ENCODE data around the gene VEGFD. TPM values are rescaled to one million over a fixed set of nuclear protein-coding genes. Genes with fewer than 3 reads are reported as not detected.

VEGFD gene
- total RNA-seq, 4 donors from 2014 or later = 0.95 to 3.0 TPM; not detected in 2

DNA sequence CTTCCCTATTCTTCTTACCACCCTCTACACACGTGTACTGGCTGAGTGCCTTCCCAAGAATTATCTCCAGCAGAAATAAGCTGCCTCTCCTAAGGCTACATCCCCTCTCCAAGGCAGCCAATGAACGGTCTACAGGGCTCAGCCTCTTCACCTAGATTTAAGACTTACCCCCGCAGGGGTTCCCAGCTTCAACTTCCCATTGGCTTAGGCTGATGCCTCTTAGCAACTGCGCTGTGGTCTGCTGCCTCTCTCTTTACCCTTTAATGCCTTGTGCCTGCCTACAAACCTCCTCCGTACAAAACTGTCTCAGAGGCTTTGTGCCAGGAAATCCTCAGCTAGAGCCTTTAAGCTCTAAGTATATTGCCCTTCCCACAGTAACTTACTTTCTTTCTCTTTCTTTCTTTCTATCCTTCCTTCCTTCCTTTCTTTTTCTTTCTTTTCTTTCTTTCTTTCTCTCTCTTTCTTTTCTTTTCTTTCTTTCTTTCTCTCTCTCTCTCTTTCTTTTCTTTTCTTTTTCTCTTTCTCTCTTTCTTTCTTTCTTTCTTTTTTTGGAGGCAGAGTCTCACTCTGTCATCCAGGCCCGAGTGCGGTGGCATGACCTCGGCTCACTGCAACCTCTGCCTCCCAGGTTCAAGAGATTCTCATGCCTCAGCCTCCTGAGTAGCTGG is 33.8 kb downstream of the VEGFD start:
- 40 to 71% methylated on average over 1 to 8 of the region's 8 CpGs for WGBS, 2 donors (ENCODE audit: low coverage in 1 of 2)
- no peak for DNase-seq
- no peak overlapping the region for H3K27ac ChIP-seq
- in situ Hi-C loops (cut with MboI; ENCODE audit: low pct_ligation_motif_present in 1 of 4, low pct_unique_long_range_greater_than_20kb in 1 of 4, low sequenced_read_pairs in 3 of 4) (no loop called here), intact Hi-C loops (cut with DNase I; ENCODE audit: low total_unique reads) (no loop called here)
- H3K27me3 ChIP-seq = no peaks in the 10 kb centered on the region
- H3K9me3 ChIP-seq = no peaks in the 10 kb centered on the region
- TF ChIP-seq, protein P1, sequence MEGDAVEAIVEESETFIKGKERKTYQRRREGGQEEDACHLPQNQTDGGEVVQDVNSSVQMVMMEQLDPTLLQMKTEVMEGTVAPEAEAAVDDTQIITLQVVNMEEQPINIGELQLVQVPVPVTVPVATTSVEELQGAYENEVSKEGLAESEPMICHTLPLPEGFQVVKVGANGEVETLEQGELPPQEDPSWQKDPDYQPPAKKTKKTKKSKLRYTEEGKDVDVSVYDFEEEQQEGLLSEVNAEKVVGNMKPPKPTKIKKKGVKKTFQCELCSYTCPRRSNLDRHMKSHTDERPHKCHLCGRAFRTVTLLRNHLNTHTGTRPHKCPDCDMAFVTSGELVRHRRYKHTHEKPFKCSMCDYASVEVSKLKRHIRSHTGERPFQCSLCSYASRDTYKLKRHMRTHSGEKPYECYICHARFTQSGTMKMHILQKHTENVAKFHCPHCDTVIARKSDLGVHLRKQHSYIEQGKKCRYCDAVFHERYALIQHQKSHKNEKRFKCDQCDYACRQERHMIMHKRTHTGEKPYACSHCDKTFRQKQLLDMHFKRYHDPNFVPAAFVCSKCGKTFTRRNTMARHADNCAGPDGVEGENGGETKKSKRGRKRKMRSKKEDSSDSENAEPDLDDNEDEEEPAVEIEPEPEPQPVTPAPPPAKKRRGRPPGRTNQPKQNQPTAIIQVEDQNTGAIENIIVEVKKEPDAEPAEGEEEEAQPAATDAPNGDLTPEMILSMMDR (IDR thresholded peaks at IDR 0.05) = no peak
- TF ChIP-seq EP300 (IDR thresholded peaks at IDR 0.05; ENCODE audit: low read depth) = no peak
- TF ChIP-seq POLR2AphosphoS5 (IDR thresholded peaks at IDR 0.05) = no peak
- TF ChIP-seq POLR2A (IDR thresholded peaks at IDR 0.05) = no peak
- no peaks in the 10 kb centered on the region for H3K36me3 ChIP-seq
- no peaks in the 10 kb centered on the region for H3K4me1 ChIP-seq
- H3K4me3 ChIP-seq = no peak overlapping the region

DNA sequence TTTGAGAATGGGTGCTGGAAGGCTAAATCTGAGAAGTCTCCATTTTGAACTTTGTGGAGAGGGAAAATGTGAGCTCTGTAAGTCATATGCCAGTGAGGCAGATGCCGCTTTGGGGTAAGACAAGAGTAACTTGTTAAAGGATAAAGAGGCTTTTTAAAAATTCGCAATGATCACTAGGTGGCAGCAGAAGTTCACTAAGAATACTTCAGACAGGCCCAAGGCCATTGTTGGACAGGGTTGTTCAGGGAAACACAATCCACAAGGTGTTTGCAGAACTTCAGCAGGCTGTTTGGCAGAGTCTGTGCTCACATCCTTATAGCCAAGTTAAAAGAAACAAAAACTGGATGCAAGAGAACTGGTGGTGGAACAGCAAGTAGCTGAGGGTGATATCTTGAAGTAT is 35.2 kb downstream of the VEGFD start:
- H3K36me3 ChIP-seq = no peaks in the 10 kb centered on the region

DNA sequence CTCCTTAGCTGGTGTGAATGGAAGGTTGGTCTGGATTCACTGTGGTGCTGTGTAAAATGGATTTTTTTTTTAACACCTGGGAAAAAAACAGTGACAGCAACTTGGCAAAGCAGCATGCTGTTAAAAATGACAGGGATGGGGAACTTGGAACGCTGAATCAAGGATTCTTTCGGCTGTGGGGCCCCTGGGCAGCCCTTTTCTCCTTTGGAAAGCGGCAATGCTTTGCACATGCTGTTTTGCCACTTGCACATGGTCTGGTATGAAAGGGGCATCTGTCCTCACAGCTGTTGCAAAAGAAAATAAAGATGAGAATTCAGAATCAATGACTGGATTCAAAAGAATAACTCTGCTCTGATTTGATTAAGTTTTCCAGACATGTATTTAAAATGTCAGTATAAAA is 38.2 kb downstream of the VEGFD start:
- no peaks in the 10 kb centered on the region for H3K9me3 ChIP-seq
- TF ChIP-seq POLR2AphosphoS5 (IDR thresholded peaks at IDR 0.05) = no peak
- TF ChIP-seq, protein P1 (IDR thresholded peaks at IDR 0.05) = no peak
- no peak for TF ChIP-seq POLR2A (IDR thresholded peaks at IDR 0.05)
- TF ChIP-seq EP300 (IDR thresholded peaks at IDR 0.05; ENCODE audit: low read depth) = no peak
- in situ Hi-C loops (cut with MboI; ENCODE audit: low pct_ligation_motif_present in 1 of 4, low pct_unique_long_range_greater_than_20kb in 1 of 4, low sequenced_read_pairs in 3 of 4) = loop anchor here in 3 of 4 donors (10.0 to 25.0 kb wide), 3 partner anchors 116 to 341 kb away; no protein-coding TSS in a partner anchor
- H3K4me3 ChIP-seq = no peak overlapping the region
- intact Hi-C loops (cut with DNase I; ENCODE audit: low total_unique reads) = no loop called here
- WGBS, 2 donors (ENCODE audit: low coverage in 1 of 2) = 75% methylated on average over 3 of the region's 3 CpGs; no CpG with 5 or more reads in 1 of the 2 donors
- no peaks in the 10 kb centered on the region for H3K27me3 ChIP-seq
- no peak overlapping the region for H3K27ac ChIP-seq
- no peak for DNase-seq
- H3K36me3 ChIP-seq = no peaks in the 10 kb centered on the region
- H3K4me1 ChIP-seq = no peaks in the 10 kb centered on the region

More for the DNA sequence above, 35.2 kb downstream of the VEGFD start:
- 18% methylated on average over 2 of the region's 2 CpGs; no CpG with 5 or more reads in 1 of the 2 donors for WGBS, 2 donors (ENCODE audit: low coverage in 1 of 2)
- no peaks in the 10 kb centered on the region for H3K4me1 ChIP-seq
- peak; percentile 13 for DNase-seq
- H3K27me3 ChIP-seq = no peaks in the 10 kb centered on the region
- TF ChIP-seq, protein P1 (IDR thresholded peaks at IDR 0.05) = peak; percentile 28 to 43 (median 40)
- TF ChIP-seq POLR2AphosphoS5 (IDR thresholded peaks at IDR 0.05) = no peak
- H3K4me3 ChIP-seq = no peak overlapping the region
- in situ Hi-C loops (cut with MboI; ENCODE audit: low pct_ligation_motif_present in 1 of 4, low pct_unique_long_range_greater_than_20kb in 1 of 4, low sequenced_read_pairs in 3 of 4) = loop anchor here in 3 of 4 donors (10.0 to 25.0 kb wide), 3 partner anchors 113 to 338 kb away; no protein-coding TSS in a partner anchor
- H3K9me3 ChIP-seq = no peaks in the 10 kb centered on the region
- no peak overlapping the region for H3K27ac ChIP-seq
- intact Hi-C loops (cut with DNase I; ENCODE audit: low total_unique reads) = no loop called here

DNA sequence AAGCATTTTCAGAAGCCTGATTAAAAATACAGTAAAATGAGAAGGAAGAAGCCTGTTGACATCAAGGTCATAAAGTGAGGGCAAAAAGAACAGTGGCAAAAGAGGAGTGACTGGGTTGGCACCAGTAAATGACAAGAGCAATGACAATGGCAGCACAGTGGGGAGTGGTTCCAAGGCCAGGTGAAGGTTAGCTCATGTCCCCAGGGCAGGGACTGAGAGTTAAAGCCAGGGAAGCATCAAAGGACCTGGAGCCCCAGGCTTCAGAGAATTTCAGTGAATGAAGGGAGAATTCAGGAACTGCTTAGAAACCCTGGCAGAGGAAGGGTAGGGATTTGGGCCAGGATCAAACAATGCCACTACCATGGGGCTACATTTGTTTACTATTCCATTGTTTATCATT is 40.1 kb downstream of the VEGFD start:
- H3K9me3 ChIP-seq = no peaks in the 10 kb centered on the region
- in situ Hi-C loops (cut with MboI; ENCODE audit: low pct_ligation_motif_present in 1 of 4, low pct_unique_long_range_greater_than_20kb in 1 of 4, low sequenced_read_pairs in 3 of 4) = loop anchor here in 3 of 4 donors (10.0 to 25.0 kb wide), 3 partner anchors 118 to 343 kb away; no protein-coding TSS in a partner anchor
- DNase-seq = no peak
- no peak overlapping the region for H3K27ac ChIP-seq
- TF ChIP-seq EP300 (IDR thresholded peaks at IDR 0.05; ENCODE audit: low read depth) (no peak), POLR2AphosphoS5 (IDR thresholded peaks at IDR 0.05) (no peak), POLR2A (IDR thresholded peaks at IDR 0.05) (no peak)
- TF ChIP-seq, protein P1 (IDR thresholded peaks at IDR 0.05) = no peak
- H3K36me3 ChIP-seq = no peaks in the 10 kb centered on the region
- no peak overlapping the region for H3K4me3 ChIP-seq
- no peaks in the 10 kb centered on the region for H3K27me3 ChIP-seq
- no peaks in the 10 kb centered on the region for H3K4me1 ChIP-seq
- intact Hi-C loops (cut with DNase I; ENCODE audit: low total_unique reads) = loop anchor here (5.0 kb wide), 1 partner anchor 123 kb away; no protein-coding TSS in a partner anchor

All from transverse colon (tissue), 4 donors.